Common myeloid progenitor, CD34-positive (primary cell): Measurements from ENCODE around the gene ARHGAP26.
A peak's percentile ranks its signal among the peaks of the same experiment; 100 is the strongest.

Source experiments
- CTCF ChIA-PET: fragments of 350-600 bp; sonication (Branson Sonifier 250); formaldehyde crosslinking; loops from one replicate; lab custom pipeline; 2021; ENCODE audit warnings: antibody characterized with exemption; lab: Charles Lee
- POLR2A ChIA-PET: fragments of 350-600 bp; sonication (Branson Sonifier 250); formaldehyde crosslinking; loops from one replicate; lab custom pipeline; 2021; ENCODE audit warnings: antibody characterized with exemption; lab: Charles Lee
- DNase-seq, 3 donors: peaks; one replicate each; pipeline versions ENCODE4 v3.0.0 to v3.0.0-alpha.2; 2013
- H3K27ac ChIP-seq, 2 experiments: 1 replicate in 1 of 2; 2 replicates in 1 of 2; pipeline ENCODE4 v1.7.0; 2013; ENCODE audit warnings: inconsistent platforms in 2 of 2, low read length in 2 of 2, mild to moderate bottlenecking in 2 of 2, low read depth in 1 of 2, moderate library complexity in 1 of 2; ENCODE audit not compliant: severe bottlenecking in 2 of 2, insufficient read depth in 1 of 2, poor library complexity in 1 of 2
- H3K27me3 ChIP-seq, 5 experiments: replicated peaks in 2 of 5; 1 replicate in 3 of 5; 2 replicates in 2 of 5; pipeline versions ENCODE4 v1.6.1 to v1.7.0; 2013; ENCODE audit warnings: low read length in 4 of 5, mild to moderate bottlenecking in 2 of 5, moderate library complexity in 2 of 5, inconsistent platforms in 1 of 5; ENCODE audit not compliant: insufficient read depth in 5 of 5, control insufficient read depth in 4 of 5
- H3K36me3 ChIP-seq, 4 experiments: 1 replicate in 2 of 4; 2 replicates in 2 of 4; pipeline versions ENCODE4 v1.6.1 to v1.7.0; 2013; ENCODE audit warnings: low read length in 3 of 4, control low read depth in 1 of 4, mild to moderate bottlenecking in 1 of 4; ENCODE audit not compliant: control insufficient read depth in 4 of 4, insufficient read depth in 4 of 4
- H3K4me1 ChIP-seq, 4 experiments: 1 replicate in 3 of 4; 2 replicates in 1 of 4; pipeline versions ENCODE4 v1.6.1 to v1.7.1; 2013; ENCODE audit warnings: low read length in 3 of 4, mild to moderate bottlenecking in 3 of 4, control low read depth in 1 of 4, inconsistent platforms in 1 of 4, moderate library complexity in 1 of 4; ENCODE audit not compliant: control insufficient read depth in 4 of 4, insufficient read depth in 4 of 4; ENCODE audit errors: control extremely low read depth in 1 of 4
- H3K4me3 ChIP-seq, 7 experiments: 1 replicate in 4 of 7; 2 replicates in 3 of 7; pipeline versions ENCODE4 v1.5.1 to v1.7.0; 2013; ENCODE audit warnings: mild to moderate bottlenecking in 7 of 7, low read length in 6 of 7, moderate library complexity in 6 of 7, inconsistent platforms in 2 of 7, low read depth in 2 of 7, control low read depth in 1 of 7; ENCODE audit not compliant: insufficient read depth in 4 of 7, control insufficient read depth in 1 of 7; ENCODE audit errors: extremely low read depth in 1 of 7
- H3K9me3 ChIP-seq, 5 experiments: 1 replicate in 4 of 5; 2 replicates in 1 of 5; pipeline versions ENCODE4 v1.6.1 to v1.7.1; 2013; ENCODE audit warnings: low read length in 4 of 5, mild to moderate bottlenecking in 2 of 5, inconsistent platforms in 1 of 5, low read depth in 1 of 5, moderate library complexity in 1 of 5; ENCODE audit not compliant: control insufficient read depth in 4 of 5, insufficient read depth in 2 of 5; ENCODE audit errors: control extremely low read depth in 1 of 5
- WGBS: methylation state at CpG from one replicate; pipeline ENCODE4 v1.1.5; 2013; ENCODE audit not compliant: insufficient coverage; 5-methylcytosine and 5-hydroxymethylcytosine counted together

ARHGAP26 gene

DNA sequence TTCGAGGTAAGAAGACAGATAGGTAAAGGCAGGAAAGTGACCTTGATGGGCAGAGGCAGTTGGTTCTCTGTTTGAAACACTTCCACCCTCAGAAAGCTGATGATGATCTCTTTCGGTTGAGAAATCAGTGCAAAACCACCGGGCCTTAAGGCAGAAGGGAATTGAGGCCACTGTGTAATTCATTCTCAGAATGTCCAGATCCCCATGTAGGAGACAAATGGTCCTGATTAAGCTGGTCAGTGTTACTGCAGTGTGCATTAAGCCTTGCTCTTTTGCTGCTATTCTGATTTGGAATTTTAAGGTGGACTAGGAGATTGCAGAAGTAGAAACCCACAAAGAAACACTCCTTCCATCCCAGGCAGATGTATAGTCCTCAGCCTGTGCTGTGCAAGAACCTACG, 255.2 kb downstream of the ARHGAP26 start:
- 90% methylated on average over 2 of the region's 4 CpGs for WGBS
- Histone ChIP-seq H3K27ac (no peak overlapping the region), H3K4me1 (peaks cover 4 to 8% (median 5%) of the 10 kb centered on the region in 4 experiments), H3K27me3 (no peaks in the 10 kb centered on the region), H3K4me3 (no peak overlapping the region), H3K9me3 (no peaks in the 10 kb centered on the region), H3K36me3 (peaks cover 0 to under 1% (median 0%) of the 10 kb centered on the region in 4 experiments)
- DNase-seq: no peak
- ChIA-PET POLR2A (no interaction called here), CTCF (no interaction called here)

DNA sequence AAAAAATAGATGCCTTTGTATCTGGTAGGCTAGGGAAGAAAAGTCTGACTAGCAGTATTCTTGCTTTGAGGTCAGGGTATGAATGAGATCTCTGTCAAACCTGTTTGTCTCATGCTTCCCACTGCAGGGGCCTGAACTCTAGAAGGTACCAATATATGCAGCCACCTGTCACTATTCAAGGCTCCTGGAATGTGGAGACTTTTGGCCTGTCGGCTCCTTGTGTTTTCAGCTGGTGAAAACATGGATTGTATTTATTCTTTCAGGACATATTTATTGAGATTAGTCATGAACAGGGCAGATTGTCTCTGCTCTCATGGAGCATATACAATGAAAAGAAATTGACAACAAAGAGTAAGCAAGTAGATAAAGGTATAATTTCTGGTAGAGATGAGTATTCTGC, 255.8 kb downstream of the ARHGAP26 start:
- DNase-seq: no peak
- Histone ChIP-seq H3K4me1 (peaks cover 4 to 13% (median 8%) of the 10 kb centered on the region in 4 experiments), H3K4me3 (no peak overlapping the region), H3K36me3 (no peaks in the 10 kb centered on the region), H3K27ac (no peak overlapping the region), H3K27me3 (no peaks in the 10 kb centered on the region), H3K9me3 (no peaks in the 10 kb centered on the region)
- ChIA-PET POLR2A (no interaction called here), CTCF (no interaction called here)
- WGBS: 100% methylated on average over 1 of the region's 1 CpG

DNA sequence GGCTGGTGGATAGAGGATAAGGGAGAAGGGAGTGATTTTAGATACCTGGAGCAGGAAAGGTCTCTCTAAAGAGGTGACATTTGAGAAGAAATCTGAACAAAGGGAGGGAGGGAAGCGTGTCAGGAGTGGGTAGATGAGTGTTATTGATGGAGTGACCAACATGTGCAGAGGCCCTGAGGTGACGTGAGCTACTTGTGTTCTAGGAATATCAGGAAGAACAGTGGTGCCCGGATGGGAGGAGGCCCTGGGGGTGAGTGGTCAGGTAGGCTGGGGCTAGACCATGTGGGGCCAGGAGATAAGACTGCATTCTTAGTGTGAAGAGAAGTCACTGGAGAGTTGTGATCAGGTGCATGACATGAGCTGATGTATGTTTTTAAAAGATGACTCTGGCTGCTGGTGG, 256.2 kb downstream of the ARHGAP26 start:
- ChIA-PET CTCF (no interaction called here), POLR2A (no interaction called here)
- 87% methylated on average over 3 of the region's 3 CpGs for WGBS
- Histone ChIP-seq H3K27ac (no peak overlapping the region), H3K9me3 (no peaks in the 10 kb centered on the region), H3K36me3 (no peaks in the 10 kb centered on the region), H3K4me1 (peaks cover 4 to 13% (median 8%) of the 10 kb centered on the region in 4 experiments), H3K4me3 (no peak overlapping the region), H3K27me3 (no peaks in the 10 kb centered on the region)
- peak in 1 of 3 donors; percentile 10 for DNase-seq

DNA sequence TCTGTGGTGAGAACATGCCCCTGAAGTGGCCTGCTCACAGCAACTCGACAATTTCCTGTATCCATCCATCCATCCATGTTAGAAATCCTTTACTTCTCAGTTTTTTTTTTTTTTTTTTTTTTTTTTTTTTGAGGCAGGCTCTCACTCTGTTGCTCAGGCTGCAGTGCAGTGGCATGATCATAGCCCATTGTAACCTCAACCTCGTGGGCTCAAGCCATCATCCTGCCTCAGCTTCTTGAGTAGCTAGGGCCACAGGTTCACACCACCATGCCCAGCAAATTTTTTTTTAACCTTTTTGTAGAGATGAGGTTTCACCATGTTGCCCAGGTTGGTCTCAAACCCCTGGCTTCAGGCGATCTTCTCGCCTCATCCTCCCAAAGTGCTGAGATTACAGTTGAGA, 259.1 kb downstream of the ARHGAP26 start:
- H3K27ac ChIP-seq: no peak overlapping the region
- no peak for DNase-seq
- ChIA-PET CTCF (interaction anchor here (1.3 kb wide), 1 partner anchor 9 kb away, joined by 5 read pairs; no protein-coding TSS in a partner anchor), POLR2A (no interaction called here)
- H3K36me3 ChIP-seq: no peaks in the 10 kb centered on the region
- H3K9me3 ChIP-seq: no peaks in the 10 kb centered on the region
- H3K4me1 ChIP-seq: peaks cover 4 to 13% (median 8%) of the 10 kb centered on the region in 4 experiments
- no peak overlapping the region for H3K4me3 ChIP-seq
- WGBS: no CpG with 5 or more reads among the region's 4 CpGs
- H3K27me3 ChIP-seq: no peaks in the 10 kb centered on the region

DNA sequence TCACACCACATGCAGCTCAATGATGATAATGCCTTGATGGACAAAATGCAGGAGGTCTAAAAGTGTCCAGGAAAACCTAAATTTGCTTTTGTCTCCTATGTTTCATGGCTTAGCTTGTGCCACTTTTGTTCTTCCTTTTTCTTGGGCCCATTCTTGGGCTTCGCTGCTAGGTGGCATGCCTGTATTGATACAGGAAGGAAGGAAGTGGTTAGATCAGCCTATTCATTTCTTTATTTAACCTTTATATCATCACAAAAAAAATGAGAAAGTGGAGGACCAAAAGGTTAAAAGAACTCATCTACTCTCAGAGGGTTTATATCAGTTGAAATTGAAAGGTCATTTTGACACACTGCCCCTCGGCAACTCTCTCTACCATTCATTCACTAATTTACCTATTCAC, 260.2 kb downstream of the ARHGAP26 start:
- Histone ChIP-seq H3K4me1 (peaks cover 4 to 13% (median 8%) of the 10 kb centered on the region in 4 experiments), H3K27ac (no peak overlapping the region), H3K36me3 (no peaks in the 10 kb centered on the region), H3K4me3 (peak overlapping the region in 1 of 7 experiments; percentile 3), H3K27me3 (no peaks in the 10 kb centered on the region), H3K9me3 (no peaks in the 10 kb centered on the region)
- WGBS: no CpG with 5 or more reads among the region's 2 CpGs
- DNase-seq: peak in 2 of 3 donors; percentile 33 to 41
- ChIA-PET POLR2A (no interaction called here), CTCF (interaction anchor here (1.3 to 1.6 kb wide), 2 partner anchors 10 to 20 kb away, joined by 5 read pairs; no protein-coding TSS in a partner anchor)

DNA sequence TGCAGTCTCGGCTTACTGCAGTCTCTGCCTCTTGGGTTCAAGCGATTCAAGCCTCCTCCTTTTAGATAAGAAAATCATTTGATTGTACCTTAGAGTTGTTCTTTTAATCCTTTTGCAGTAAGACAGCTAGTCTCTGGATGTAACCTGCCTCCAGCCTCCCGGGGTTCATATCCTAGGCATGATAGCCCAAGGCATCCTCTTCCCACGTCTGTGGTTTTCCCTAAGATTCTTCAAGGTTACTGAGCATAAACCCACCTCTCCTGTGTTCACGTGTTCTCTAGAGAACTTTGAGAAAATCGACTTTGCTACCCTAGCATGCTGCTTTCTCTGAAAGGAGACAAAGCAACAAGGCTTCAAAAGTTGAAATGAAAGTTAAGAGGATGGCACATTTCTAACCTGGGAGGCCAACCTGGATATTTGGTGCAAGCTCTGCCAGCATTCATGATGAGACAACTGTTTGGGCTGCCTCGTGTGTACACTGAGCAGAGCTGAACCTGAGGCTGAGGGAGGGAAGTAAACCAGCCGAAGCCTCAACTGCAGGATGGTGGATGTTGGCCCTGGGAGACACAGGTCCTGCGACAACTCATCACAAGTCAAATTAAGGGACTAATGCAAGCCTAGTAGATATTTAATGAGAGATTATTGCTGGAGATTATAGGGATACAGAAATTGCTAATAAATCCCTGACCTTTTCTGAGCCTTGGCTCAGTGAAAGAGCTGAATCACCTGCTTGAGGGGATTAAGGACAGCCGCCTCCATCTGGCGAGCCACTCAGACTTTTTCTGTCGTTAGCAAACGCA, 261.8 kb downstream of the ARHGAP26 start:
- peaks cover 4 to 14% (median 8%) of the 10 kb centered on the region in 4 experiments for H3K4me1 ChIP-seq
- H3K27me3 ChIP-seq: no peaks in the 10 kb centered on the region
- ChIA-PET CTCF (no interaction called here), POLR2A (no interaction called here)
- H3K4me3 ChIP-seq: no peak overlapping the region
- no peak overlapping the region for H3K27ac ChIP-seq
- 95% methylated on average over 6 of the region's 13 CpGs for WGBS
- no peaks in the 10 kb centered on the region for H3K36me3 ChIP-seq
- no peak for DNase-seq
- no peaks in the 10 kb centered on the region for H3K9me3 ChIP-seq

DNA sequence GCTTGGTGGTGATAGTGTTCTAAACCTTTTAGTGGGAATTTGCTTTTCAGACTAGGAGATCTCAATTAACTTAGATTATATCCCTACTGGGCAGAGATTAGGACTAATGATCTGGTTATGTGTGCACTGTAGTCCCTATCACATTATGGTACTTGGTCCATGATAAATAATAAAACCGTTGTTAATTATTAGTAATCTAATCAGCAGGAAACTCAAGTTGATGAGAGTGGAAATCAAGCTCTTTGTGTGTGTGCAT, 262.3 kb downstream of the ARHGAP26 start:
- ChIA-PET POLR2A (no interaction called here), CTCF (no interaction called here)
- H3K4me1 ChIP-seq: peaks cover 4 to 16% (median 8%) of the 10 kb centered on the region in 4 experiments
- H3K27me3 ChIP-seq: no peaks in the 10 kb centered on the region
- no peak for DNase-seq
- no peaks in the 10 kb centered on the region for H3K36me3 ChIP-seq
- no CpG with 5 or more reads among the region's 1 CpG for WGBS
- no peaks in the 10 kb centered on the region for H3K9me3 ChIP-seq
- H3K4me3 ChIP-seq: no peak overlapping the region
- no peak overlapping the region for H3K27ac ChIP-seq
